ENCODE data around the gene GREM1.

GREM1 gene

DNA sequence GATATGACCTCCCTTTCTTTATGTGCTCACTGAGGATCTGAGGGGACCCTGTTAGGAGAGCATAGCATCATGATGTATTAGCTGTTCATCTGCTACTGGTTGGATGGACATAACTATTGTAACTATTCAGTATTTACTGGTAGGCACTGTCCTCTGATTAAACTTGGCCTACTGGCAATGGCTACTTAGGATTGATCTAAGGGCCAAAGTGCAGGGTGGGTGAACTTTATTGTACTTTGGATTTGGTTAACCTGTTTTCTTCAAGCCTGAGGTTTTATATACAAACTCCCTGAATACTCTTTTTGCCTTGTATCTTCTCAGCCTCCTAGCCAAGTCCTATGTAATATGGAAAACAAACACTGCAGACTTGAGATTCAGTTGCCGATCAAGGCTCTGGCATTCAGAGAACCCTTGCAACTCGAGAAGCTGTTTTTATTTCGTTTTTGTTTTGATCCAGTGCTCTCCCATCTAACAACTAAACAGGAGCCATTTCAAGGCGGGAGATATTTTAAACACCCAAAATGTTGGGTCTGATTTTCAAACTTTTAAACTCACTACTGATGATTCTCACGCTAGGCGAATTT is 14.9 kb downstream of the GREM1 start:
- no peak for DNase-seq

DNA sequence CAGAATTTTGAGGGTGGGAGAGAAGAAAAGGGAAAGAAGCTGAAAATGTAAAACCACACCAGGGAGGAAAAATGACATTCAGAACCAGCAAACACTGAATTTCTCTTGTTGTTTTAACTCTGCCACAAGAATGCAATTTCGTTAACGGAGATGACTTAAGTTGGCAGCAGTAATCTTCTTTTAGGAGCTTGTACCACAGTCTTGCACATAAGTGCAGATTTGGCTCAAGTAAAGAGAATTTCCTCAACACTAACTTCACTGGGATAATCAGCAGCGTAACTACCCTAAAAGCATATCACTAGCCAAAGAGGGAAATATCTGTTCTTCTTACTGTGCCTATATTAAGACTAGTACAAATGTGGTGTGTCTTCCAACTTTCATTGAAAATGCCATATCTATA is 15.5 kb downstream of the GREM1 start:
- DNase-seq: no peak

DNA sequence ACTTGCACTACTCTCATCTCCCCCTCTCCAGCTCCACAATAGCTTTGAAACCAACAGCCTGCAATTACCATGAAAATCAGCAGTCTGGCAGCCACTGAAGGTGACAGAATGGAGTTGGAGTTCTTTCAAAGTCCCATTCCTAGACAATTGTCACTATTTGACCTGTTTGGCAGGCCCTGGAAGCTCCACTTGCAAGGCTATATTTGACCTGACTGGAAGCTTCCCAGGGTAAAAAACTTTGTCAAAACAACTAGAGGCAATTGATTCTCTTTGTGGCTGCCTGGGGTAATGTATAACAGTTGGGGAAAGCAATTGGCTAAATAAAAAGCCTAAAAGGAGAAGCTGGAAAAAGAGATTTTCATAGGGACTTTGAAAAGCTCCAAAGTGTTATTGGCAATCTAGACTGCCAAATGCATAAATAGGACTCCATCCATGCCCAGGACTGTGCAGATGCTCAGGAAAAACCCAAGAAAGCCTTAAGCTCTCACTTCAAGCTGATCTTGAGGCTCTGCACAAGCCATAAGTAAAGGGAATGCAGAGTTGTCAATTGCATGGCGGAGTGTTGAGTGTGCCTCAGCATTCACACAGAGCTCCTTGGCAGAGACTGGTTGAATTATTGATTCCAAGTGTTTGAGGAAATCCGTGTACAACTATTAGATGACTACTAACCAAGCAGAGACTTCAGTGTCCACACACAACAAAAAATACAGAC is 18.3 kb downstream of the GREM1 start:
- no peak for DNase-seq

DNA sequence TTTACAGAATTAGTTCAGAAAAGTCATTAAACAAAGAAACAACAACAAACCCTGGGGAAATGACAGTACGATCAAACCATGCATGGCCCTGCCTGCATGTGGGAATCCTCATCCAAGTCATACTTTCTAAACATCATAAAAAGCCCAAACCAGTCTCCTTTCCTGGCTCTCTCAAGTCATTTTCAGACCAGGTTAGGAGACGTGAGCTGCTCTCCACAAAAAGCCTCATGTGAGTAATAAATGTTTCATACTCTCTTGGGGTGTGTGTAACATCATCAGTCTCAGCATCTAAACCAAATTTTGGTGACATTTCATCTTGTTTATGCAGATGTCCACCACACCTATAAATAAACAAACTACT is 18.9 kb downstream of the GREM1 start:
- DNase-seq: no peak

DNA sequence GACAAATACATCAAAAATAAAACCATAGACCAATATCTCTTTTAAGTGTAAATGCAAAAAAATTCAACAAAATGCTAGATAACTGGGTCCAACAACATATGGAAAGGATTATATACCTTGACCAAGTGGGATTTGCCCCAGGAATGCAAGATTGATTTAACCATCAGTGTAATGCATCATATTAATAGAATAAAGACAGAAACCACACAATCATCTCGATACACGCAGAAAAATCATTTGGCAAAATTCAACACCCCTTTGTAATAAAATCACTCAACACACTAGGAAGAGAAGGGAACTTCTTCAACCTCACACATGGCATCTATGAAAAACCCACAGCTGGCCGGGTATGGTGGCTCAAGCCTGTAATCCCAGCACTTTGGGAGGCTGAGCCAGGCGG is 19.5 kb downstream of the GREM1 start:
- DNase-seq: no peak

DNA sequence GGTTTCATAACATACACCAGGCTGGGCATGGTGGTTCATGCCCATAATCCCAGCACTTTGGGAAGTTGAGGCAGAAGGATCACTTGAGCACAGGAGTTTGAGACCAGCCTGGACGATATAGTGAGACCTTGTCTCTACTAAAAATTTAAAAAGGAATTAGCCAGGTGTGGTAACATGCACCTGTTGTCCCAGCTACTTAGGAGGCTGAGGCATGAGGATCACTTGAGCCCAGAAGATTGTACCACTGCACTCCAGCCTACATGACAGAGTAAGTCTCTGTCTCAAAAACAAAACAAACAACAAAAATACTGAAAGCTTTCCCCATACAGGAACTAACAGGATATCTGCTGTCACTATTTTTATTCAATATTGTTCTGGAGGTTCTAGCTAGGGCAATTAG is 20.9 kb downstream of the GREM1 start:
- DNase-seq: no peak

DNA sequence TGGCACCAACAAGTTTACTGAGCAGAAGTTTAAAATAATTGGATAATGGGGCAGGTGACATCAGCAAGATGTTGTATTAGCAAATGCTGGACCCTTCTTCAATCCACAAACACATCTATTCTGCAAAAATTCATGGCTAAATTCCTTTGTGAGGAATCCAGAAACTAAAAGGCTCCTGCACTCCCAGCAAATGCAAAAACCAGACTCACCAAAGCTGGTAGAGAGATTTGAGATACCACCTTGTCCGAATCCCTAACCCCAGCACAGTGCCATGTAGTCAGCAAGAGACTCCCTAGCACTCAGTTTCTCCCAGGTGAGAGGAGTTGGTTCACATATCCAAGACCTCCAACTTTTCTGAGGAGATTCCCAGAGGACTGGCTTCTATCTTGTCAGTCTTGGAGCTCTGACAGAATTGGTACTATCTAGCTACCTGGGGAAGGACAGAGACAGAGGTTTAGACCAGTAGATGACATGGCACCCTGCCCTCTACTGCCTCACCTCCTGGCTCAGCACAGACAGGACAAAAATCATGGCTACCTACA is 21.8 kb downstream of the GREM1 start:
- DNase-seq: no peak

DNA sequence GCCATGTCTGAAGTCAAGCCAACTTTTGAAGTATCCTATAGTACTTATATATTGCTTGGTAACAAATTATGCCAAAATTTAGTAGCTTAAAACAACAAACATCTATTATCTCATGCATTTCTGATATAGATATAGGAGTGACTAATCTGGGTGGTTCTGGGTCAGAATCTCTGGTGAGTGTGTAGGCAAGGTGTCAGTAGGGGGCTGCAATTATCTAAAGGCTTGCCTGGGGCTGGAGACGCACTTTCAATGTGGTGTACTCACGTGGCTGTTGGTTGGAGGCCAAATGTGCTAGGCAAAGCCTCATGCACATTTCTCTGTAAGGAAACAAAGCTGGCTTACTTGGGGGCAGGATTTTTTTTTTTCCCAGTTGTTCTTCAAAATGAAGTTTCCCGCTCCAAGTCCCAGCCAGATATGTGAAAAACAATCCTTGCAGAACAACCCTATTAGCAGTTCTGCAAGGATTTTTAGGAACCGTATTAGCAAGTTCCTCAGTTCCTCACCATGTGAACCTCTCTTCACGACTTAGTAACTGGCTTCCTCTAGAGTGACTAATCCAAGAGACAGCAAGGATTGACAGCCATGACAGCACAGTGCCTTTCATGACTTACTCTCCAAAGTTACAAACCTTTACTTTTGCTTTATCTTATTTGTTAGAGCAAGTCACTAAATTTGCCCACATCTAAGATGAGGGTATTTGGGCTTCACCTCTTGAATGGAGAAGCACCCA is 25.8 kb downstream of the GREM1 start:
- no peak for DNase-seq

DNA sequence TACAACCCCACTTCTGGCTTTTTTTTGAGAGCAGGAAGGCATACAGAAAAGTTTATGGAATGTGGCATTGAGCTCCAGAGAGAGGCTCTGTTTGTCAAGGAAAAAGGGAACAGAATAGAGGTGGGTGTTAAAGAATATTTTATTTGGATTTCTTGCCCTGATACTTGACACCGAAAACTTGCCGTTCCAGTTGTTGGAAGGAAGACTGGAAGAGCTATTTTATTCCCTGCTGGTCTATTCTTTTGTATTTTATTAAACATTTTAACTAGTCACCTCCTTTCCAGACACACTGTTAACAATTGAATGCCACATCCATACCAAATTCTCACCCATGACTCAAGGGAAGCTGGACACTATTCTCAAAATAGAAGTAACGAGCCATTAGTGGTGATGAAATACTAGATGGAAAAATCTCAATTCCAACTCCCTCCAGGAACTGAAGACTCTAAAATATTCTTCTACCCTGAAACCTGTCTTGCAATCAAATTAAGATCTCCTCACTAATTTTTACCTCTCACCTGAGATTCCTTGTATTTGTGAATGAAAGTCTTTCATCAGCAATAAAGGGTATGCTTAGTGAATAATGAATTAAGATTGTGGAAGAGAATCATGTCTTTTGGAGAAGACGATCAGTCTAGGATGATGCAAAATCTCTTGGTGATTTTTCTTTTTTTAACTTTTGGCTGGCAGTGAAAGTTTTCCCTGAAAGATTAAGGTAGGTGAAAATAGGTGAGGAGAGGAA is 28.5 kb downstream of the GREM1 start:
- no peak for DNase-seq

DNA sequence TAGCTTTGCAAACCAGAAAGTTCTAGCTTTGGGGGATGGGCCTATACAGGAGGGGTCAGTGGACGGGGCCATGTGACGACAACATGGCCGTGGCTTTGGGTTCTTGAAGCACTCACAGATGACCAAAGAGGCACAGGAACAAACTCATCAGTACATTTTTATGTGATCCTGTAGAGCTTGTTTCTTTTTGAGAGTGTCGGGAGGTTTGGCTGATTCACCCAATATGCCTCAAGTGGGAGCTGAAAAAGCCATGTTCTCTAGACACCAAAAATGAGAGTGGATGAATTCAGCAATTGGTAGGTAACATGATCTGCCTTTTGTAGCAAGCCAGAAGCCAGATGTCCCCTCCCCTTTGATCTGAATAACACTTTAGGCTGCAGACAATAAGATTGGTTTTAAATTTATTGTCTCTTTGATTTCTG is 30.1 kb downstream of the GREM1 start:
- no peak for DNase-seq

DNA sequence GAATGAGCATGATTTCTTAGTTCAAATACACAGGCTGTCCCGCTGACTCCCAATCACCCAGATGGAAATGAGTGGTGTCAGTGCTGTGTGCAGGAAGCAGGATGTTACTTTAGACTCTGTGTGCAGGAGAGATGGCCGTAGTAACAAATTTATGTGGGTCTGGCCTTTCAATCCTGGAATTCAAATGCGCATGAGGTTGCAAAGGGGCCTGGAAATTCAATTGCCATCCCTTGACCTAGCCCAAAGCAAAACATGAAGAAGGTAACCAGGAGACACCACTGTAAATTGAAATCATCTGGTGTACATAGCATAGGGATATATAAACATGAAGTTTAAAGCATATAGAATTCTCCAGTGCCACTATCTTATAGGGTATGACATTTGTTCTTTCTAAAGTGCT is 33.2 kb downstream of the GREM1 start:
- no peak for DNase-seq

DNA sequence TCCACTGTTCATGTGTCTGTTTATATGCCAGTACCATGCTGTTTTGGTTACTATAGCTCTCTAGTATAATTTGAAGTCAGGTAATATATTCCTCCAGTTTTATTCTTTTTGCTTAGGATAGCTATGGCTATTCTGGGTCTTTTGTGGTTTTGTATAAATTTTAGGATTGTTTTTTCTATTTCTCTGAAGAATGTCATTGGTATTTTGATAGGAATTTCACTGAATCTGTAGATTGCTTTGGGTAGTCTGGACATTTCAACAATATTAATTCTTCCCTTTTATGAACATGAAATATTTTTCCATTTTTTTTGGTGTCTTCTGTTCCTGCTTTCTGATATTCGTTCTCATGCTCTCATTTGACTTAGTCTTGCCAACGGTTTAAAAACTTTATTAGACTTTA is 39.6 kb downstream of the GREM1 start:
- DNase-seq: no peak

DNA sequence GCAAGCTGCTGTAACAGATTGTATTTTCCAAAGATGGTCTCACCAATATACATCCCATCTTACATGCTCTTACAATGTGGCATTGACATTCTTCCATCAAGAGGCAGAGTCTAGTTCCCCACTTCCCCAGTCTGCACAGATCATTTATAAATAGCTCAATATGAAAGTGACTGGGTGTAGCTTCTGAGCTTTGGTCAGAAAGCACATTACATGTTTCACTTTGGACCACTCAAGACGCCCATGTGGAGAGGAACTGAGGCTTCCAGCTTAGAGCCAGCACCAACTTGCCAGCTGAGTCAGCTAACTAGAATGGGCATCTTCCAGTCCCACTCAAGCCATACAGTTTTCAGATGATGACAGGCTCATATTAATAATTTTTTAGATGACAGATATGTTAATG is 45.5 kb downstream of the GREM1 start:
- DNase-seq: no peak

DNA sequence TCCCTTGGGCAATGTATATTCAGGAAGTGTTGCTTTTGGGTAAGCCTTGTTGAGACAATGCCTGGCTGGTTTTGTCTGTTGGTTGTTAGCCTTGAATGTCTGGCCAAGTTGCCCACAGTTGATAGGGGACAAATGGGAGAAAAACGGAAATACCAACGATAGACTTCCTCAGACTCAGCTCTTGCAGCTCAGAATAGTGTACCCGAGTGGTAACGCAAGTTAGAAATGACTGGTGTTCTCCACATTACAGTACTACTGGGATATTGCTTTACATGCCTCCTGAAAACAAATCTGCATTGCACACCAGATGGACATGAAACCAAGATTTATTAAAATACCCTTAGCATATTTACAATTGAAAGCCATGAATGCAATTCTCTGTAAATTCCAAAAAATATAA is 47.4 kb downstream of the GREM1 start:
- DNase-seq: no peak

DNA sequence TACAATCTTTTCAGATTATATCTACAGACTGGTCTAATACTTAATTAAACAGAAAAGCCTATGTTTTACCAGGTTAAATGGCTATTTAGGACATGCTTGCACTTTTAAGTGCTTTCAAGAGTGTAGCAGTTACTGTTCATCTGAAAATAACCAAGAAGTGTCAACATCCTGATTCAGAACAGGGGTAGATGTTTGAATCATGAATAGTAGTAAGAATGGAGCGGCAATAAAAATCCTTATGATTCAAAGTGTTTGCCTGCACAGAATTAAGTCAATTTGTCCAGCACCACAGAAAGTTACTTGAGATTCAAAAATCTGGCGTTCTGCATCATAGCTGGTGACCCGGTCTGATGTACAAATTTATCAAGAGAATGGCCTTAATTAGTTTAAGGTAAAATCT is 48.3 kb downstream of the GREM1 start:
- no peak for DNase-seq

DNA sequence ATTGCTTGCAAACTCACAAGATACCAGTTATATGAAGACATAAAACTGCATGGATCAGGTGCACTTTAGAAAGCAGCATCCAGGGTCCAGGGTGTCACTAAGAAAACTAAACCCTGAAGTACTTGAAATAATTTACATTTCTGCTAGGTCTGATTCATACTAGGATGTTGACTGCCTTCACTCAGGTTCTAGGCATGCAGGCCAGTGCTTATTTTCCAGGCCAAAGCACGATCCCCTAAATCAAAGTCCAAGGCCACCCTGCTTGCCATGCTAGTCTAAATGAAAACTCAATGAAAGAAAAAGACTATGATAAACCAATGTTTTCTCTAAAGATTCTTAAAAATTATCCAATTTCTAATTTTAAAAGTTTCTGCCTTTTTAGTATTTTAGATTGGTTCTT is 49.4 kb downstream of the GREM1 start:
- no peak for DNase-seq

DNA sequence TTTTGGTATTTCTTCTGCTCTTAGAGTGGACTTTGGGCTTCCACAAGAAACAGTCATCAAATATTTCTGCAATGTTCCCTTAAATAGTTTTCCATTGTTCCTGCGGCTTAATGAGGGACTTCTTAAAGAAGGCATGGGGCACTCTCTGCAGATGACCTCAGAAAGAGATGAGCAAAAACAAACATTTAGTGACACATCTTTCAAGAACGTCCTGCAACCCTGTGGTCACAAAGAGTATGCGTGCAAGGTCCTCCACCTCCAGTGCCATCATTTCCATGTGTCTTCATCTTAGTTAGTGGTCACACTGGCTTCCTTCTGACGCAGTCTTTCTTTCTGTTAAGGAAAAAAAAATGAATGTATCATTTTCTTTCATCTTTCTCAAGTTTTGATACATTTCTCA is 56.2 kb downstream of the GREM1 start:
- no peak for DNase-seq

DNA sequence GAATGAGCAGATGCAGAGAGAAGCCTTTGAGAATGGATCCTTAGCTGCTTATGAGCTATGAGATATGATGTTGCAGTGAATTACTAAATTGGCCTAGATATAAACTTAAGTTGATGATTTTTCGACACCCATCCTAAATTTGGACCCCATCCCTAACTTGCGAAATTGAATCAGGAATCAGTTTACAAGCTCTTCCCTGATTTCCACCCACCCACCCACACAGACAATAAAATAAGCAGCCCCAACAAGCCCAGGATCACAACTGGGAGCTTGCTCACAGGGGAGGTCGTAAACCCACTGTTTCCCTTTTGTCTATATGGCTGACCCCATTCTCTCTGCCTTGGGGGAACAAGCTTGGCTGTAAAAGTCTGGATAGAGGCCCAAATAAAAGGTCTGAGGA is 57.3 kb downstream of the GREM1 start:
- no peak for DNase-seq

DNA sequence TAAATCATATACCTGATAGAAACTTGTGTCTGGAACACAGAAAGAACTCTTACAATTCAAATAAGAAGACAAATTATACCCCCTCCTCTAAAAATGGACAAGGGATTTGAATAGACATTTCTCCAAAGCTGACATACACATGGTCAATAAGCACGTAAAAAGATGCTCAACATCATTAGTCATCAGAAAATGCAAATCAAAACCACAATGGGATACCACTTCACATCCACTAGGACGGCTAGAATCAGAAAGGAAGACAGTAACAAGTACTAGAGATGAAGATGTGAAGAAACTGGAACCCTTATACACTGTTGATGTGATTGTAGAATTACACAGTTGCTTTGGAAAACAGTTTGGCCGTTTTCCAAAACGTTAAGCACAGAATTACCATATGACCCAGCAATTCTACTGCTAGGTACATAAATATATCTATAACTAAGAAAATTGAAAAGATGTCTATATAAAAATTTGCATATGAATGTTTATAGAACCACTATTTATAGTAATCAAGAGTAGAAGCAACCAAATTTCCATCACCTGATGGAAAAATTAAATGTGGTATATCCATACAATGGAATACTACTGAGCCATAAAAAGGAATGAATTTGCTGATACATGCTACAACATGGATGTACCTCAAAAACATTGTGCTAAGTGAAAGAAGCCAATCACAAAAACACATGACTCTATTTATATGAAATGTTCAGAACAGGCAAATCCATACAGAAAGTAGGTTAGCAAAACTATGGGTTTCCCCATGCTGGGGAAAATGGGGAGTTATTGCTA is 60.8 kb downstream of the GREM1 start:
- DNase-seq: no peak

DNA sequence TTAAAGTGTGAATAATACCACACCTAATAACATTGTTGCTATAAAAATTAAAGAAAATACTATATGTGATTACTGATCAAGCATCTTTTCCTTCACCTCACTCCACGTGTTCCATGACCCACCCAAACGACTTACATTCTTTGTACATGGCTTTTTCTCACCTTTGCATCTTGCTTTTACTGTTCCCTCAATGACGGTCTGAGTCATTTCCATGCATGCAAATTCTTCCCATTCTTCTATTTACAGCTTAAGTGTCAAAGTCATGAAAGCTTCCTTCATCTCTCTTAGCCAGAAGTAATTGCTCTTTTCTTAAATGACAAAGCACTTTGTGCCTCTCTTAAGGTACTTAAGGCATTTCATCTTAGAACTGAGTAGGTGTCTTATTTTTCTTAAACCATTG is 64.0 kb downstream of the GREM1 start:
- DNase-seq: no peak

DNA sequence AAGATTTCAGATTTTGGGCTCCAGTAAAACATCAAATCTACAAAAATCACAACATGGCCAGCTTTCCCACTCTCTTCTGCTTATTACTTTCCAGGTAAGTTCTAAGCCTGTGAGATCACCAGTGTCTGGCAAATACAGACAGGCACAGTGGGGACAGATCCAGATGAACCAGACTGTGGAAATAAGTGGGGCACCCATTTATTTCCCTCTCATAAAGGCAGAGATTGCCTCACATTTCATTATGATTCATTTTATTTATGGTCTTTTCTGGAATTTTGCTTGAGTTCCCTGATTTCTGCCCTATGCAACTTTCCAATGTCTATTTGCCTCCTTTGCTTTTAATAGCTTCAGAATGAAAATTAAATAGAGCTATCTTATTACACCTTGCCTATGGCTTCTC is 66.8 kb downstream of the GREM1 start:
- no peak for DNase-seq

DNA sequence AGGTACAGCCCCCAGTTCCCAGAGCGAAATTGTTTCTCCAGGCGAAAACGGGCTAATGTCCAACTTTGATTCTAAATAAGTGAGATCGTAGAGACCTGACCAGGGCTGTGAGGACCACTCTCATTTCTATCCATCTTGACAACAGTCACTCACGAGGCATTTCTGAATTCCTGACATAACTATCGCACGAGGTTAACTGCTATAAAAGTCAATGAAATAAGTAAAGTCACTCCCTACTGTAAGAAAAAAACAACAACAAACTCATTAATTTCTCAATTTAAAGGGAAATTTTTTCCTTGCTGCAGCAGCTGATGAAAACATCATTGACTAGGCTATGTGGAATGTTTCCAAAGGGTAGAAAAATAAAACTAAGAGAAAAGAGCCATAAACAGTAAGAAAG is 69.1 kb downstream of the GREM1 start:
- DNase-seq: no peak

DNA sequence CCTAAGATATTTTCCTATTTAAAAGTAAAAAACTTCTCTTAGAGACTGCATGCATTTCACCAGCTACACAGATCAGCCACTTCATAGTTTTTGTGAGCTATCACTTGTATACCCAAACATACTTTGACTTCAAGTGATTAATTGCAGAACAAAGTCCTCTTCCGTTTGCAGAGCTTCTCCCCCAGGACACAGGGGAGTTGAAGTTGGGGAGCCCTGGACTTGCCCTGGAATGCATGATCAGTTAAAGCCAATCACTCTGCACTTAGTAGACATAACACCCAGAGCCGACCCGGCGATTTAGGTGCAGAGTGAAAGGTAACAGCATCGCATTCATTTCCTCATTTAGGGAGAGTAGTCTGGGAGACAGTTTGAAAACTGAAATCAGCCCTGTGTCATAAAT is 70.1 kb downstream of the GREM1 start:
- DNase-seq: no peak

Data from activated CD4-positive, alpha-beta T cell treated with anti-CD3 and anti-CD28 coated beads, Interleukin-2, Interleukin-6, amounts not matched to agents 100 ng/mL and 50 ng/mL, durations not matched to agents 16 hours and 8 hours (primary cell).